HUES64 (cell line): Measurements from ENCODE around the gene KAZALD1.
A peak's percentile ranks its signal among the peaks of the same experiment; 100 is the strongest.

Source experiments
- H3K27ac ChIP-seq: 2 replicates; pipeline ENCODE4 v1.7.0; 2013; ENCODE audit warnings: low read depth, low read length, inconsistent platforms
- H3K27me3 ChIP-seq: 2 replicates; pipeline ENCODE4 v1.6.1; 2013; ENCODE audit warnings: mild to moderate bottlenecking, low read length; ENCODE audit not compliant: insufficient read depth
- H3K36me3 ChIP-seq: 2 replicates; pipeline ENCODE4 v1.6.1; 2013; ENCODE audit warnings: mild to moderate bottlenecking, low read length; ENCODE audit not compliant: insufficient read depth
- H3K4me1 ChIP-seq: 2 replicates; pipeline ENCODE4 v1.6.1; 2013; ENCODE audit warnings: mild to moderate bottlenecking, low read length, moderate library complexity; ENCODE audit not compliant: insufficient read depth
- H3K4me3 ChIP-seq: 2 replicates; pipeline ENCODE4 v1.5.1; 2013; ENCODE audit warnings: mild to moderate bottlenecking, low read length, moderate library complexity
- H3K9ac ChIP-seq: 2 replicates; pipeline ENCODE4 v1.6.1; 2013; ENCODE audit warnings: mild to moderate bottlenecking, low read depth, low read length
- H3K9me3 ChIP-seq: 2 replicates; pipeline ENCODE4 v1.6.1; 2013; ENCODE audit warnings: low read depth, low read length; ENCODE audit not compliant: insufficient read depth
- WGBS: fragments of 150-250, 120-280 bp; methylation state at CpG from one replicate; pipeline ENCODE4 v1.1.7; 2013; ENCODE audit warnings: missing lambda C conversion rate; 5-methylcytosine and 5-hydroxymethylcytosine counted together

KAZALD1 gene

DNA sequence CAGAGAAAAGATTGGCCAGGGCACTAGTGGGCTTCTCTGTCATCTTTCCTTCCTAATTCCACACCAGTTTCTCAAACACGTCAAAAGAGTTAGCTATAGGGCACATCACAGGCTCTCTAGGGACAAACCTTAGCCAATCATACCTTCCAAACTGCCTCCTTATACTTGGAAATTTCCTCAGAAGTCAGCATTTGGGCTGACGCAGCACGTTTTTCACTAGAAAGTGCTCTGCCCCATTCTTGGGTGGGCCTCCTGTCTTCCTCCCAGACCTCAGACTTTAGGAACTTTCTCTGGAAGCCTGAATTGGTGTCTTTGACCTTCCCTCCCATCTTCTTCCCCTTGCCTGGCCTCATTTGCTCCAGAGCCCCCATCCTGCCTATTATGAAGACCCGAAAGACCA lies 19.7 kb upstream of the KAZALD1 start:
- Histone ChIP-seq H3K9ac (no peak overlapping the region), H3K27ac (no peak overlapping the region), H3K4me3 (peak overlapping the region; percentile 73), H3K4me1 (peaks cover 17% of the 10 kb centered on the region), H3K36me3 (no peaks in the 10 kb centered on the region), H3K9me3 (no peaks in the 10 kb centered on the region), H3K27me3 (peaks cover 61% of the 10 kb centered on the region)
- WGBS = 85% methylated on average over 4 of the region's 4 CpGs

- no peaks in the 10 kb centered on the region for H3K36me3 ChIP-seq
- H3K27ac ChIP-seq = peak overlapping the region; percentile 46
- 2% methylated on average over 40 of the region's 40 CpGs for WGBS
- no peaks in the 10 kb centered on the region for H3K9me3 ChIP-seq
- H3K9ac ChIP-seq = peak overlapping the region; percentile 70
- peaks cover 67% of the 10 kb centered on the region for H3K27me3 ChIP-seq
- H3K4me1 ChIP-seq = peaks cover 18% of the 10 kb centered on the region
- peak overlapping the region; percentile 73 for H3K4me3 ChIP-seq
These were observed 19.0 kb upstream of the KAZALD1 start for GRCh38 chr10:101042667-101043362.

- Histone ChIP-seq H3K9ac (peak overlapping the region; percentile 70), H3K27ac (peak overlapping the region; percentile 46; the same call in 1 of the 2 replicates), H3K27me3 (peaks cover 68% of the 10 kb centered on the region)
These were observed 18.5 kb upstream of the KAZALD1 start for GRCh38 chr10:101043363-101043707.

GRCh38 chr10:101044117-101044516 lies 17.7 kb upstream of the KAZALD1 start:
- Histone ChIP-seq H3K9me3 (no peaks in the 10 kb centered on the region), H3K4me1 (peaks cover 22% of the 10 kb centered on the region), H3K9ac (no peak overlapping the region), H3K27ac (no peak overlapping the region), H3K36me3 (no peaks in the 10 kb centered on the region), H3K4me3 (no peak overlapping the region), H3K27me3 (peaks cover 76% of the 10 kb centered on the region)
- WGBS = 89% methylated on average over 2 of the region's 2 CpGs

More at GRCh38 chr10:101043363-101043707, 18.5 kb upstream of the KAZALD1 start:
- WGBS = 28% methylated on average over 2 of the region's 2 CpGs
- Histone ChIP-seq H3K9me3 (no peaks in the 10 kb centered on the region), H3K36me3 (no peaks in the 10 kb centered on the region), H3K4me3 (peak overlapping the region; percentile 73), H3K4me1 (peaks cover 18% of the 10 kb centered on the region)

- H3K4me1 ChIP-seq = peaks cover 30% of the 10 kb centered on the region
- no peaks in the 10 kb centered on the region for H3K36me3 ChIP-seq
- peaks cover 88% of the 10 kb centered on the region for H3K27me3 ChIP-seq
- H3K9ac ChIP-seq = no peak overlapping the region
- H3K4me3 ChIP-seq = peak overlapping the region; percentile 26; the same call in 1 of the 2 replicates
- WGBS = 13% methylated on average over 25 of the region's 25 CpGs
- no peak overlapping the region for H3K27ac ChIP-seq
- H3K9me3 ChIP-seq = no peaks in the 10 kb centered on the region
These were observed 15.2 kb upstream of the KAZALD1 start for GRCh38 chr10:101046332-101047238.

DNA sequence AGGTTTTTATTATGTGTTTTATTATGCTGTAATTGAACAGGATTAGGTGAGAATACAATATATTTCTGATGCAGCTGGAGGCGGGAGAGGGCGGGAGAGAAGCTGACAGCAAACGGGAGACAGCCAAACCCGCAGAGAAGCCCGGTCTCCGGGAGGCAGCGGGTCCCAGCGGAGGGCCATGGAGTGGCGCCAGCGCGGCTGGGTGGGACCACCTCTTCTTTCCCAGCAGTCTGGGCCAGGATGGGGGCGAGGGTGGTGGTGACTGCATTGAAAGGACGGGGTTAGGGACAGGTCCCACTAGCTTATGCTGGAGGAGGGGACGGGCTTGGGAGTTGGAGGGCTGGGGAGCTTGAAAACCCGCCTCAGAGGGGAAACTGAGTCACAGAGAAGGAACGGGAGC lies 14.5 kb upstream of the KAZALD1 start:
- H3K27me3 ChIP-seq = peaks cover 93% of the 10 kb centered on the region
- no peaks in the 10 kb centered on the region for H3K36me3 ChIP-seq
- peaks cover 29% of the 10 kb centered on the region for H3K4me1 ChIP-seq
- WGBS = 9% methylated on average over 16 of the region's 16 CpGs
- no peaks in the 10 kb centered on the region for H3K9me3 ChIP-seq
- peak overlapping the region; percentile 26; the same call in 1 of the 2 replicates for H3K4me3 ChIP-seq
- no peak overlapping the region for H3K9ac ChIP-seq
- no peak overlapping the region for H3K27ac ChIP-seq

DNA sequence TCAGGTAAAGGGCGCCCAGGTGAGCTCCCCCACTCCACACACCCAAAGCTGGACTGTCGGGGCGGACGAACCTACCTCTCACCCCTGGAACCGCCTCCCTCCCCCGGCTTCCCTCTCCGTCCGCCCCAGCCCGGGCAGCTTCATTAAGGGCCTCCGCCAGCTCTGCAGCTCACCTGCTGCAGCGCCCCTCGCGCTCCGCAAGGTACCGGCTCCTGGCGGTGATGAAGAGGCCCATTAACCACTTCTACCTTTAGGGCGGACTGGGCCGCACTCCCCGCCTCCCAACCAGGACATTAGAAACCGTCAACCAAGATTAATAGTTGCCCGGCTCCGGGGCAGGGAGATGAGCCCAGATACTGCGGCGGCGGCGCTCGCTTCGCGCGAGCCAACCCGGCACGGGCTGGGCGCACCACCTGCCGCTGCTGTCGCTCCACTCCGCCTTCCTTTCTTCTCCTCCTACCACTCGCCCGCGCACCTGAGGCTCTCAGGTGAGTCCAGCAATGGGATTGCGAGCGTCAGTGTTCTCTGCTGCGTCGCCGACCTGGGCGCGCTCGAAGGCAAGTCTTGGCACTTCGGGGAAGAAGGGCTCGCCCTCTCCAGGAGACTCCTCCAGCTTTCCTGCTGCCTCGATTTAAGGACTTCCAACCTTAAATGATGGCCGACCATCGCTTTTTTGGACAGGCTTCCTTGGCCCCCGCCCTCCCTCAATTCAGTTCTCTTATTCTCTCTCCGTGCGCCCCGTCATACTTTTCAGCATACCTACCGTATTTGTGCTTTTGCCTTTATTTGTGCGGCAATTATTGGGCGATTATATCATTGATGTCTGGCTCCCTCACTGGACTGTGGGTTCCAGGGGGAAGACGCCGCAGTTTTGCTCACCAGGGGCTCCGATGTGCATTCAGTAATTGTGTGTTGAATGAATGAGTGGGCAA lies 13.6 kb upstream of the KAZALD1 start:
- Histone ChIP-seq H3K27me3 (peaks cover 93% of the 10 kb centered on the region), H3K4me1 (peaks cover 25% of the 10 kb centered on the region), H3K4me3 (peak overlapping the region; percentile 31; the same call in 1 of the 2 replicates), H3K9ac (no peak overlapping the region), H3K27ac (no peak overlapping the region), H3K9me3 (no peaks in the 10 kb centered on the region), H3K36me3 (no peaks in the 10 kb centered on the region)
- WGBS = 6% methylated on average over 62 of the region's 62 CpGs

GRCh38 chr10:101050208-101051069 lies 11.3 kb upstream of the KAZALD1 start:
- H3K4me3 ChIP-seq = peak overlapping the region; percentile 36; the same call in 1 of the 2 replicates
- H3K9ac ChIP-seq = no peak overlapping the region; the same call in 1 of the 2 replicates
- WGBS = 9% methylated on average over 42 of the region's 42 CpGs
- H3K4me1 ChIP-seq = peaks cover 20% of the 10 kb centered on the region; the same call in 1 of the 2 replicates
- no peak overlapping the region for H3K27ac ChIP-seq
- no peaks in the 10 kb centered on the region for H3K9me3 ChIP-seq
- H3K36me3 ChIP-seq = no peaks in the 10 kb centered on the region
- H3K27me3 ChIP-seq = peaks cover 73% of the 10 kb centered on the region

DNA sequence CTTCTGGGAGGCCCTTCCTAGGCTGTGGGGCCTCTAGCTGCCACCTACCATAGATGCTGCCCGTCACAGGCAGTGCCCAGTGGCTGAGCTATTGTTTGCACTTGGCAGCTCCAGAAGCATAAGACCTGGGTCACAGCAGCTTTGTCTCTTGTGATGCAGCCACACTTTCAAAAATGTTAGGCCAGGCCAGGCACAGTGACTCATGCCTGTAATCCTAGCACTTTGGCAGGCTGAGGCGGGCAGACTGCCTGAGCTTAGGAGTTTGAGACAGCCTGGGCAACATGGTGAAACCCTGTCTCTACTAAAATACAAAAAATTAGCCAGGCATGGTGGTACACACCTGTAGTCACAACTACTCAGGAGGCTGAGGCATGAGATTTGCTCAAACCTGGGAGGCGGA lies 9.5 kb upstream of the KAZALD1 start:
- H3K27ac ChIP-seq = no peak overlapping the region
- peaks cover 13% of the 10 kb centered on the region; the same call in 1 of the 2 replicates for H3K4me1 ChIP-seq
- WGBS = 91% methylated on average over 3 of the region's 3 CpGs
- no peaks in the 10 kb centered on the region for H3K9me3 ChIP-seq
- peaks cover 55% of the 10 kb centered on the region for H3K27me3 ChIP-seq
- no peak overlapping the region for H3K9ac ChIP-seq
- no peak overlapping the region for H3K4me3 ChIP-seq
- no peaks in the 10 kb centered on the region for H3K36me3 ChIP-seq

DNA sequence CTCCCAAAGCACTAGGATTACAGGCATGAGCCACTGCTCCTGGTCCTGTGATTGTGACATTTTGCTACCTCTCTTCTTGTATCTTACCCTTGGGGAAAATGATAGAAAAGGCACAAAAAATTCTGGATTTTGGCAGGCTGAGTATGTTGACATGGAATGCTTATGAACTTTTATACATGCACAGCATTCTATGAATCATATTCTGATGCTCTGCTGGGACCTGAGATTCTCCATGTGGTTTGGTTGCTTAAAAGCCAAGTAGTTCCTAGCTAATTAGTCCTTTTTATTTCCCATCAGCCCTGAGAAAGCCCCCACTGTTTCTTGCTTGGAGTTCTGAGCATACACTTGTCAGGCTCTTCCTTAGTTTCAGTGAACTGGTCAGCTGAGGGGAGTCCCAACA lies 8.3 kb upstream of the KAZALD1 start:
- H3K9ac ChIP-seq = no peak overlapping the region
- H3K4me3 ChIP-seq = no peak overlapping the region
- H3K27ac ChIP-seq = no peak overlapping the region
- H3K9me3 ChIP-seq = no peaks in the 10 kb centered on the region
- H3K36me3 ChIP-seq = no peaks in the 10 kb centered on the region
- peaks cover 11% of the 10 kb centered on the region; the same call in 1 of the 2 replicates for H3K4me1 ChIP-seq
- peaks cover 43% of the 10 kb centered on the region for H3K27me3 ChIP-seq
